ENCODE measurements around the gene NRCAM. TPM values are rescaled to one million over a fixed set of nuclear protein-coding genes. Genes with fewer than 3 reads are reported as not detected.

NRCAM gene
- total and polyA plus RNA-seq, 12 donors: 0.08 to 1.3 (median 0.38) TPM

DNA sequence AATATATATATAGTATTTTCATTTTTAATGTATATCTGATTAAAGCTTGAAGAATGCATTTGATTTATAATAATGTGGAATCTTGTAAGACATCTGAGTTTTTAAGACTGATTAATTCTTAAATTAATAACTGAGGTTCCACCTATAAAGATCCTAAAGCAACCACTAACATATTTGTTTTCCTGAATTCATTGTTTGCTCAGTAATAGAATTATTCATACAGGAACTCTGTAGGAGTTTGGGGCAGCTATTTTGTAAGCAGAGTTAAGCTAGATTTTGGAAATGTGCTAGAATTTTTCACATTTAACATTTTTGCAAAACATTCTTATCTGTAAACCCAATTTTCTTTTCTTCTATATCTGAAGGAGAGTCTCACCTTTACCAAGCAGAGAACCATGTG, 88.9 kb downstream of the NRCAM start:
- no peak overlapping the region for H3K27ac ChIP-seq
- no peaks in the 10 kb centered on the region for H3K36me3 ChIP-seq
- H3K4me1 ChIP-seq: no peaks in the 10 kb centered on the region
- TF ChIP-seq, protein P1, sequence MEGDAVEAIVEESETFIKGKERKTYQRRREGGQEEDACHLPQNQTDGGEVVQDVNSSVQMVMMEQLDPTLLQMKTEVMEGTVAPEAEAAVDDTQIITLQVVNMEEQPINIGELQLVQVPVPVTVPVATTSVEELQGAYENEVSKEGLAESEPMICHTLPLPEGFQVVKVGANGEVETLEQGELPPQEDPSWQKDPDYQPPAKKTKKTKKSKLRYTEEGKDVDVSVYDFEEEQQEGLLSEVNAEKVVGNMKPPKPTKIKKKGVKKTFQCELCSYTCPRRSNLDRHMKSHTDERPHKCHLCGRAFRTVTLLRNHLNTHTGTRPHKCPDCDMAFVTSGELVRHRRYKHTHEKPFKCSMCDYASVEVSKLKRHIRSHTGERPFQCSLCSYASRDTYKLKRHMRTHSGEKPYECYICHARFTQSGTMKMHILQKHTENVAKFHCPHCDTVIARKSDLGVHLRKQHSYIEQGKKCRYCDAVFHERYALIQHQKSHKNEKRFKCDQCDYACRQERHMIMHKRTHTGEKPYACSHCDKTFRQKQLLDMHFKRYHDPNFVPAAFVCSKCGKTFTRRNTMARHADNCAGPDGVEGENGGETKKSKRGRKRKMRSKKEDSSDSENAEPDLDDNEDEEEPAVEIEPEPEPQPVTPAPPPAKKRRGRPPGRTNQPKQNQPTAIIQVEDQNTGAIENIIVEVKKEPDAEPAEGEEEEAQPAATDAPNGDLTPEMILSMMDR (IDR thresholded peaks at IDR 0.05): no peak
- peaks cover 0 to 3% (median 0%) of the 10 kb centered on the region in 7 donors for H3K27me3 ChIP-seq
- ATAC-seq (no peak), DNase-seq (no peak)
- no peak overlapping the region for H3K4me3 ChIP-seq
- intact Hi-C loops (cut with DNase I): no loop called here
- peaks cover 0 to 19% (median 0%) of the 10 kb centered on the region in 11 donors for H3K9me3 ChIP-seq

DNA sequence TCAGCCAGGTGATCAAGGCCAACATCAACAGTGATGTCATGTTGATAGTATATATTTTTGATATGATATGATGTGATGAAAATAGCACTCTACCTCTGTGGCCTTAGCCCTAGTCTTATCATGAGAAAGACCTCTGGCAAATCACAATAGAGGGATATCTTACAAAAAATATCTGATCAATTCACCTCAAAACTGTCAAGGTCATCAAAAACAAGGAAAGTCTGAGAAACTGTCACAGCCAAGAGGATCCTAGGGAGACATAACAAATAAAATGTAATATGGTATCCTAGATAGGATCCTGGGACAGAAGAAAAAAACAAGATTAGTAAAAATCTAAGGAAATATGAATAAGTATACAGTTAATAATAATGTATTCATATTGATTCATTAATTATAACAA, 92.6 kb downstream of the NRCAM start:
- no peak for ATAC-seq
- Histone ChIP-seq H3K27ac (no peak overlapping the region), H3K9me3 (peaks cover 0 to 11% (median 0%) of the 10 kb centered on the region in 11 donors), H3K4me3 (no peak overlapping the region), H3K4me1 (no peaks in the 10 kb centered on the region), H3K36me3 (no peaks in the 10 kb centered on the region), H3K27me3 (no peaks in the 10 kb centered on the region)
- TF ChIP-seq, protein P1 (IDR thresholded peaks at IDR 0.05): no peak
- intact Hi-C loops (cut with DNase I): no loop called here
- no peak for DNase-seq

DNA sequence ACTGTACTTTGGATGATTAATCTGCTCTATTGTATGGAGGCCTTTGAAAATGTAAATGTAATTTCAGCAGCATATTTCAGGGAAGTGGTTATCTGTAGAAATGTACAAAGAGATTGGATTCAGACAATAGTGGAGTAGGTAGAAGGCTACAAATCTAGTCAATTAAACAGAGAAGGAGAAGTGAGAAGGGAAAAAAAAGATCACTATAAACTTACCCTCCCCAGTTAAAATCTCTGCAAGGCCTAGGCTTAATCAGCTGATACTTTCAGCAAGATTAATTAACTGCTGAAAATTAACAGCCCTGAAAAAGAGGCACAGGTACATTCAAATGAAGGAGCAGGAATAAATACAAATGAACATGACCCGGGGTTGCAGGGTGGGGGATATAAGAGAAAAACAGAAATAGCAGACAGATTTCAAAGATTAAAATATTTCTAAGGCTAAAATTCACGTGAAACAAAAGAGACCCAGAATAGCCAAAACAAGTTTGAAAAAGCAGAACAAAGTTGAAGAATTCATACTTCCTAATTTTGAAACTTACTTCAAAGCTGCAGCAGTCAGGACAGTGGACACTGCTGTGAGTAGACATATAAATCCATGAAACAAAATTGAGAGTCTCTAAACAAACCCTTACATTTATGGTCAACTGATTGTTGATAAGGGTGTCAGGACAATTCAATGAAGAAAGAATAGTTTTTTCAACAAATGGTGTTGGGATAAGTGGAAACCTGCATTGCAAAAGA, 96.0 kb downstream of the NRCAM start:
- peaks cover 0 to 11% (median 0%) of the 10 kb centered on the region in 11 donors for H3K9me3 ChIP-seq
- DNase-seq (no peak), ATAC-seq (no peak)
- no peaks in the 10 kb centered on the region for H3K27me3 ChIP-seq
- intact Hi-C loops (cut with DNase I): no loop called here
- no peak overlapping the region for H3K4me3 ChIP-seq
- H3K36me3 ChIP-seq: no peaks in the 10 kb centered on the region
- H3K27ac ChIP-seq: no peak overlapping the region
- TF ChIP-seq, protein P1 (IDR thresholded peaks at IDR 0.05): no peak
- no peaks in the 10 kb centered on the region for H3K4me1 ChIP-seq
- WGBS, 2 donors: 67 to 77% methylated on average over 2 of the region's 2 CpGs

DNA sequence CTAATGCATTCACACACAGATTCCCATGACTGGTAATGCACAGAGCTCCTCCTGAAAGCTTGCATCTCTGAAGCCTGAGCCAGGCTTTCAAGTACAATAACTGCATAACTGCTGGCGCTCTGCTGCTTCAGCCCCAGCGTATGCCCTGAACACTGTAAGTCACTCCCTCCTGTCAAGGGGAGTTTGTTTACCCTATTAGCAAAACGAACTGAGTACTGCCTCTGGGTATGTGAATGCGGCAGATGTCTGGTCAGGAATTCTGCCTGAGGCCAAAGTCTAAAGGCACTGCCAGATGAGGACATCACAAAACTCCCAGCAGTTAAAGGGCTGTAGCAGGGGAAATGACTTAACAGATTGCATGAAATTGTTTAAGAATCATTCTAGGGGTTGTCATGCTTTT, 97.7 kb downstream of the NRCAM start:
- H3K4me3 ChIP-seq: no peak overlapping the region
- DNase-seq (no peak), ATAC-seq (no peak)
- 54 to 58% methylated on average over 4 of the region's 4 CpGs for WGBS, 2 donors
- no peaks in the 10 kb centered on the region for H3K27me3 ChIP-seq
- intact Hi-C loops (cut with DNase I): no loop called here
- no peaks in the 10 kb centered on the region for H3K36me3 ChIP-seq
- TF ChIP-seq, protein P1 (IDR thresholded peaks at IDR 0.05): no peak
- no peak overlapping the region for H3K27ac ChIP-seq
- H3K4me1 ChIP-seq: no peaks in the 10 kb centered on the region
- peaks cover 0 to 11% (median 0%) of the 10 kb centered on the region in 11 donors for H3K9me3 ChIP-seq
